SK-N-MC (cell line): ENCODE data around the gene B3GAT2.

ENCODE experiments used
- EZH2 ChIP-seq: fragments of 200-600 bp; sonication (generic); IDR thresholded peaks from one replicate; pipeline ENCODE4 v1.6.1; 2017; ENCODE audit warnings: antibody characterized with exemption
- FOXP2 ChIP-seq: optimal IDR thresholded peaks from 2 replicates; pipeline ENCODE3; 2011; ENCODE audit warnings: mild to moderate bottlenecking, moderate library complexity; ENCODE audit not compliant: insufficient read depth; ENCODE audit errors: extremely low read length, control extremely low read depth
- POLR2AphosphoS5 ChIP-seq: IDR thresholded peaks from 2 replicates; pipeline ENCODE4 v1.6.1; 2012; ENCODE audit warnings: mild to moderate bottlenecking, low read depth, low read length, borderline replicate concordance

- TF ChIP-seq POLR2AphosphoS5 (no peak), EZH2 (no peak), FOXP2 (no peak)
These were observed 28.3 kb upstream of the B3GAT2 start for GRCh38 chr6:70985156-70985555.
